Measurements from ENCODE around the gene DSTN.

DNA sequence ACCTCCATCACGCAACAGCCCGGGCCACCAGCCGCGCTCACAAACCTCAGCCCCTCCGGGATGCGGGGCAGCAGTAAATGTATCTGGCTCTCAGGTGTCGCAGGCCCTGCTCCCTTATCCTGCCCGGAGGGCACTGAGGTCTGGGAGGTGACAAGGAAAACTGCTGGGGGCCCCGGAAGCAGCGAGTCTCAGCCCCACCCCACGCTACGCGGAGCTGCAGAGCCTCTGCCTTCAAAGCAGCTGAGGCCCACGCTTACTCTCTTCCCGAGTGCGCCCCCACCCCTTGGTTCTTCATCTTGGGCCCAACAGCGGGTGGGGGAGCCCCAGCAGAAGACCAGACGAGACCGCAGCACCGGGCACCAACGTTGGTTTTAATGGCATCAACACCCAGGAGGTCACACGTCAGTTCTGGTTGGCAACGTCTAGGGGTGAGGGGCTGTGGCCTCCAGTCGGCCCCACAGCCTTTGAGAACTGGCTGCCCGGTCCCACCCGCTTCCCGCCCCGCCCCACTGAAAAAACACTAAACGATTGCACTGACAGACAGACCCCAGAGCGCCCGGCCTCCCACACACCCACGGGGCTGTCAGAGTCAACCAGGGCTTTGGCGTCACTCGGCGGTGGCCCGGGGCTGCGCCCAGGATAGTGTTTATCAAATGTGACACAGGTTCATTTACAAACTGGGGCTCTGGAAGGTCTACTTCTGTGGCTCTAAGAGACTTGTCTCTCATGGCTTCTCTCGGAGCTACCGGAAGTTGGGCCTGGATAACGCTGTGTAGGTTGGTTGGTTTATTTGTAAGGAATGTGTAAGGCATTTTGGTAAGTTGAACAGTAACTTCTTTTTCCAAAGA lies 43.7 kb downstream of the DSTN start:
- TF ChIP-seq POLR2A (IDR thresholded peaks at IDR 0.05; ENCODE audit: low read length) (no peak), GATA1 (IDR thresholded peaks at IDR 0.05; ENCODE audit: low read depth, low read length) (no peak)

Measured in erythroblast (primary cell).